Astrocyte (in vitro differentiated cells and primary cell): Measurements from ENCODE around the gene LTBP2. TPM values are rescaled to one million over a fixed set of nuclear protein-coding genes. Genes with fewer than 3 reads are reported as not detected.

Source experiments
- DNase-seq: peaks from one replicate; pipeline ENCODE4 v3.0.0-alpha.2; 2010; ENCODE audit warnings: low read depth
- FAIRE-seq: peaks from 2 replicates; lab custom pipeline; 2011; peaks lifted over from hg19 to GRCh38; lab: Jason Lieb, UNC
- H2AFZ ChIP-seq: 2 replicates; pipeline ENCODE4 v1.6.0; 2012; ENCODE audit warnings: low read depth, low read length, inconsistent platforms
- H3K27ac ChIP-seq: 2 replicates; pipeline ENCODE4 v1.5.1; 2011; ENCODE audit warnings: low read depth, low read length, inconsistent platforms
- H3K27me3 ChIP-seq: 2 replicates; pipeline ENCODE4 v1.6.0; 2011; ENCODE audit warnings: low read length, inconsistent platforms; ENCODE audit not compliant: insufficient read depth
- H3K36me3 ChIP-seq: 2 replicates; pipeline ENCODE4 v1.5.1; 2011; ENCODE audit warnings: low read length, inconsistent platforms; ENCODE audit not compliant: insufficient read depth
- H3K4me1 ChIP-seq: 2 replicates; pipeline ENCODE4 v1.5.1; 2011; ENCODE audit warnings: low read length, inconsistent platforms; ENCODE audit not compliant: insufficient read depth
- H3K4me2 ChIP-seq: 2 replicates; pipeline ENCODE4 v1.6.0; 2012; ENCODE audit warnings: low read length, inconsistent platforms
- H3K4me3 ChIP-seq: 2 replicates; pipeline ENCODE4 v1.5.1; 2011; ENCODE audit warnings: low read depth, mild to moderate bottlenecking, low read length, inconsistent platforms; ENCODE audit not compliant: insufficient read depth
- H3K79me2 ChIP-seq: 2 replicates; pipeline ENCODE4 v1.6.0; 2012; ENCODE audit warnings: mild to moderate bottlenecking, low read length, inconsistent platforms; ENCODE audit not compliant: insufficient read depth
- H3K9ac ChIP-seq: 2 replicates; pipeline ENCODE4 v1.6.0; 2012; ENCODE audit warnings: mild to moderate bottlenecking, low read length, inconsistent platforms
- H3K9me3 ChIP-seq: 2 replicates; pipeline ENCODE4 v1.5.1; 2012; ENCODE audit warnings: low read depth, mild to moderate bottlenecking, low read length, inconsistent platforms; ENCODE audit not compliant: insufficient read depth
- H4K20me1 ChIP-seq: 2 replicates; pipeline ENCODE4 v1.6.0; 2012; ENCODE audit warnings: low read length, inconsistent platforms; ENCODE audit not compliant: insufficient read depth
- H3K27ac Mint-ChIP-seq: one replicate; pipeline ENCODE4 v1.8.0; 2021; ENCODE audit warnings: mild to moderate bottlenecking, mixed read lengths; ENCODE audit not compliant: unreplicated experiment
- H3K27me3 Mint-ChIP-seq: one replicate; pipeline ENCODE4 v1.8.0; 2021; ENCODE audit warnings: low read depth, mixed read lengths; ENCODE audit not compliant: unreplicated experiment
- H3K36me3 Mint-ChIP-seq: one replicate; pipeline ENCODE4 v1.8.0; 2021; ENCODE audit warnings: low read depth, mixed read lengths; ENCODE audit not compliant: unreplicated experiment
- H3K4me1 Mint-ChIP-seq: one replicate; pipeline ENCODE4 v1.8.0; 2021; ENCODE audit warnings: low read depth, mixed read lengths; ENCODE audit not compliant: unreplicated experiment
- H3K4me3 Mint-ChIP-seq: one replicate; pipeline ENCODE4 v1.8.0; 2021; ENCODE audit warnings: mild to moderate bottlenecking, moderate library complexity, mixed read lengths; ENCODE audit not compliant: unreplicated experiment
- H3K9me3 Mint-ChIP-seq: one replicate; pipeline ENCODE4 v1.8.0; 2021; ENCODE audit warnings: mild to moderate bottlenecking, mixed read lengths; ENCODE audit not compliant: unreplicated experiment
- CTCF ChIP-seq: IDR thresholded peaks from 2 replicates; pipeline ENCODE4 v1.5.1; 2011; ENCODE audit warnings: low read depth, mild to moderate bottlenecking, inconsistent platforms, low read length, moderate library complexity; ENCODE audit not compliant: insufficient read depth
- EZH2 ChIP-seq: IDR thresholded peaks from 2 replicates; pipeline ENCODE4 v1.6.1; 2012; ENCODE audit warnings: mild to moderate bottlenecking, low read length, inconsistent platforms; ENCODE audit not compliant: insufficient read depth
- total RNA-seq: library from RNA; stranded (reverse); gene quantifications from 2 replicates; pipeline ENCODE4 v1.2.1, GENCODE V29; 2021

LTBP2 gene
- total RNA-seq, 1 donor from 2014 or later = 162 TPM

- Mint-ChIP-seq H3K9me3 (no peaks in the 10 kb centered on the region), H3K4me1 (no peaks in the 10 kb centered on the region), H3K4me3 (no peak overlapping the region), H3K27ac (no peak overlapping the region), H3K36me3 (peaks cover 47% of the 10 kb centered on the region), H3K27me3 (peaks cover 3% of the 10 kb centered on the region)
- Histone ChIP-seq H4K20me1 (peaks cover 34% of the 10 kb centered on the region), H3K27ac (no peak overlapping the region), H3K27me3 (no peaks in the 10 kb centered on the region), H2AFZ (no peak overlapping the region), H3K36me3 (peaks cover 42% of the 10 kb centered on the region), H3K4me3 (no peak overlapping the region), H3K9me3 (no peaks in the 10 kb centered on the region), H3K79me2 (no peaks in the 10 kb centered on the region), H3K4me2 (no peak overlapping the region), H3K9ac (no peak overlapping the region), H3K4me1 (peaks cover 9% of the 10 kb centered on the region)
- FAIRE-seq (no peak), DNase-seq (no peak)
- no peak for TF ChIP-seq EZH2
- TF ChIP-seq CTCF = no peak
These were observed 68.1 kb downstream of the LTBP2 start for GRCh38 chr14:74543771-74544438.

- H3K9me3 ChIP-seq = no peaks in the 10 kb centered on the region
- H3K9ac ChIP-seq = no peak overlapping the region
- Mint-ChIP-seq H3K9me3 (no peaks in the 10 kb centered on the region), H3K27ac (no peak overlapping the region), H3K36me3 (peaks cover 40% of the 10 kb centered on the region), H3K4me1 (no peaks in the 10 kb centered on the region), H3K4me3 (no peak overlapping the region), H3K27me3 (peaks cover 3% of the 10 kb centered on the region)
- no peak for TF ChIP-seq EZH2
- TF ChIP-seq CTCF = no peak
- FAIRE-seq (no peak), DNase-seq (no peak)
- H3K79me2 ChIP-seq = no peaks in the 10 kb centered on the region
- H3K4me2 ChIP-seq = no peak overlapping the region
- H3K27me3 ChIP-seq = no peaks in the 10 kb centered on the region
- H2AFZ ChIP-seq = no peak overlapping the region
- peaks cover 9% of the 10 kb centered on the region for H3K4me1 ChIP-seq
- no peak overlapping the region for H3K4me3 ChIP-seq
- peaks cover 29% of the 10 kb centered on the region for H4K20me1 ChIP-seq
- no peak overlapping the region for H3K27ac ChIP-seq
- H3K36me3 ChIP-seq = peaks cover 39% of the 10 kb centered on the region
These were observed 69.9 kb downstream of the LTBP2 start for GRCh38 chr14:74542056-74542685.

GRCh38 chr14:74541225-74541624, 70.8 kb downstream of the LTBP2 start:
- H3K36me3 Mint-ChIP-seq = peaks cover 33% of the 10 kb centered on the region
- H3K4me3 Mint-ChIP-seq = no peak overlapping the region
- no peaks in the 10 kb centered on the region for H3K4me1 Mint-ChIP-seq
- DNase-seq = no peak
- no peak overlapping the region for H3K4me2 ChIP-seq
- peaks cover 20% of the 10 kb centered on the region for H4K20me1 ChIP-seq
- no peaks in the 10 kb centered on the region for H3K9me3 ChIP-seq
- H3K79me2 ChIP-seq = no peaks in the 10 kb centered on the region
- no peak overlapping the region for H3K4me3 ChIP-seq
- H3K9ac ChIP-seq = no peak overlapping the region
- H3K27ac Mint-ChIP-seq = no peak overlapping the region
- no peak for FAIRE-seq
- H3K27me3 Mint-ChIP-seq = peaks cover under 1% of the 10 kb centered on the region
- H3K4me1 ChIP-seq = peaks cover 1% of the 10 kb centered on the region
- no peaks in the 10 kb centered on the region for H3K9me3 Mint-ChIP-seq
- H3K27me3 ChIP-seq = no peaks in the 10 kb centered on the region
- H2AFZ ChIP-seq = no peak overlapping the region
- TF ChIP-seq EZH2 = no peak
- no peak for TF ChIP-seq CTCF
- no peak overlapping the region for H3K27ac ChIP-seq
- H3K36me3 ChIP-seq = peaks cover 36% of the 10 kb centered on the region
